GM12801 (cell line): ENCODE measurements around the gene NCK2.

ENCODE experiments used
- CTCF ChIP-seq: IDR thresholded peaks from one replicate; pipeline ENCODE4 v1.5.1; 2011; ENCODE audit warnings: control low read depth; ENCODE audit not compliant: insufficient read length; ENCODE audit errors: extremely low read depth

The NCK2 gene

GRCh38 chr2:105737980-105738657 is 6.6 kb upstream of the NCK2 start:
- no peak for TF ChIP-seq CTCF

- no peak for TF ChIP-seq CTCF
These were observed 6.0 kb upstream of the NCK2 start for GRCh38 chr2:105738658-105739241.

- TF ChIP-seq CTCF, result no peak
These were observed 5.3 kb upstream of the NCK2 start for GRCh38 chr2:105739426-105739825.

- no peak for TF ChIP-seq CTCF
These were observed 4.7 kb upstream of the NCK2 start for GRCh38 chr2:105739944-105740530.

- TF ChIP-seq CTCF, result no peak
These were observed 3.5 kb upstream of the NCK2 start for GRCh38 chr2:105741174-105741573.

- TF ChIP-seq CTCF, result no peak
These were observed 3.1 kb upstream of the NCK2 start for GRCh38 chr2:105741617-105742016.

GRCh38 chr2:105744091-105744908 is 412 bp upstream of the NCK2 start:
- TF ChIP-seq CTCF, result no peak
